Keratinocyte (primary cell): Measurements from ENCODE around the gene DEFB127. TPM values are rescaled to one million over a fixed set of nuclear protein-coding genes. Genes with fewer than 3 reads are reported as not detected.

ENCODE experiments used
- DNase-seq: peaks from one replicate; pipeline ENCODE4 v3.0.0-alpha.2; 2011; ENCODE audit warnings: low read depth, missing footprints, low spot score
- FAIRE-seq: peaks from 2 replicates; lab custom pipeline; 2011; peaks lifted over from hg19 to GRCh38; lab: Jason Lieb, UNC
- H2AFZ ChIP-seq: 2 replicates; pipeline ENCODE4 v1.6.0; 2012; ENCODE audit warnings: low read length, control low read depth, inconsistent platforms; ENCODE audit not compliant: control insufficient read depth
- H3K27ac ChIP-seq: 2 replicates; pipeline ENCODE4 v1.5.1; 2011; ENCODE audit warnings: low read length; ENCODE audit not compliant: control insufficient read depth, insufficient read depth
- H3K27me3 ChIP-seq: 3 replicates; pipeline ENCODE4 v1.6.0; 2011; ENCODE audit warnings: low read length; ENCODE audit not compliant: control insufficient read depth, insufficient read depth; ENCODE audit errors: extremely low read depth
- H3K36me3 ChIP-seq, 2 experiments: 2 replicates in 1 of 2; 3 replicates in 1 of 2; pipeline ENCODE4 v1.5.1; 2011; ENCODE audit warnings: low read length in 2 of 2, mild to moderate bottlenecking in 1 of 2; ENCODE audit not compliant: control insufficient read depth in 2 of 2, insufficient read depth in 2 of 2; ENCODE audit errors: extremely low read depth in 1 of 2
- H3K4me1 ChIP-seq: 3 replicates; pipeline ENCODE4 v1.5.1; 2011; ENCODE audit warnings: low read length; ENCODE audit not compliant: control insufficient read depth, insufficient read depth; ENCODE audit errors: extremely low read depth
- H3K4me2 ChIP-seq: 3 replicates; pipeline ENCODE4 v1.6.0; 2011; ENCODE audit warnings: low read depth, low read length; ENCODE audit not compliant: control insufficient read depth, insufficient read depth; ENCODE audit errors: extremely low read depth
- H3K4me3 ChIP-seq, 3 experiments: fragments of 200-600 bp in 1 of 3; sonication (generic) in 1 of 3; 2 replicates in 2 of 3; 3 replicates in 1 of 3; pipeline ENCODE4 v1.5.1; 2011 to 2016; ENCODE audit warnings: low read length in 3 of 3, mild to moderate bottlenecking in 3 of 3, control low read depth in 2 of 3, inconsistent platforms in 1 of 3, low read depth in 1 of 3, mixed read lengths in 1 of 3, mixed run types in 1 of 3, moderate library complexity in 1 of 3; ENCODE audit not compliant: control insufficient read depth in 2 of 3, insufficient read depth in 2 of 3; ENCODE audit errors: extremely low read depth in 1 of 3
- H3K79me2 ChIP-seq: 2 replicates; pipeline ENCODE4 v1.6.0; 2012; ENCODE audit warnings: low read length; ENCODE audit not compliant: control insufficient read depth, insufficient read depth
- H3K9ac ChIP-seq: 3 replicates; pipeline ENCODE4 v1.6.0; 2011; ENCODE audit warnings: low read length; ENCODE audit not compliant: control insufficient read depth, insufficient read depth; ENCODE audit errors: extremely low read depth
- H3K9me1 ChIP-seq: 3 replicates; pipeline ENCODE4 v1.6.0; 2011; ENCODE audit warnings: low read length; ENCODE audit not compliant: control insufficient read depth, insufficient read depth; ENCODE audit errors: extremely low read depth
- H3K9me3 ChIP-seq: 2 replicates; pipeline ENCODE4 v1.5.1; 2012; ENCODE audit warnings: low read depth, low read length; ENCODE audit not compliant: control insufficient read depth
- H4K20me1 ChIP-seq: 3 replicates; pipeline ENCODE4 v1.6.0; 2011; ENCODE audit warnings: low read length; ENCODE audit not compliant: control insufficient read depth, insufficient read depth; ENCODE audit errors: extremely low read depth
- EZH2 ChIP-seq: IDR thresholded peaks from one replicate; pipeline ENCODE4 v1.6.1; 2012; ENCODE audit warnings: inconsistent platforms, mild to moderate bottlenecking, low read length, moderate library complexity
- dilution Hi-C: fragments of 300-500 bp; cut with MboI; formaldehyde crosslinking; loops from one replicate; pipeline ENCODE4 v1.7.0; 2020; ENCODE audit warnings: low sequenced_read_pairs; ENCODE audit not compliant: extremely low pct_ligation_motif_present
- polyA plus RNA-seq, 5 experiments: library from polyadenylated mRNA; depleted of rRNA in 3 of 5; stranded (reverse) in 3 of 5; stranded (forward) in 1 of 5; unstranded in 1 of 5; fragments of >200 nt; gene quantifications; 1 replicate in 1 of 5; 2 replicates in 3 of 5; 3 replicates in 1 of 5; pipeline versions ENCODE4 v1.2.1 to v1.2.3, GENCODE V29; 2011 to 2012; ENCODE audit warnings: missing spikeins in 2 of 5, low read depth in 1 of 5, low replicate concordance in 1 of 5
- TF ChIP-seq, protein P1 (sequence below), 3 experiments: IDR thresholded peaks in 1 of 3; conservative IDR thresholded peaks in 1 of 3; optimal IDR thresholded peaks in 1 of 3; 2 replicates in 2 of 3; 3 replicates in 1 of 3; pipeline versions ENCODE3 to v1.5.1; 2011; ENCODE audit warnings: low read length in 3 of 3, mild to moderate bottlenecking in 3 of 3, moderate library complexity in 2 of 3, control low read depth in 1 of 3, inconsistent platforms in 1 of 3; ENCODE audit not compliant: insufficient read depth in 2 of 3; ENCODE audit errors: extremely low read depth in 1 of 3

DEFB127 gene
- polyA plus RNA-seq, 1 donor (not counting 4 experiments of a cell fraction or from before 2014, with no cell fraction given) = not detected

- Histone ChIP-seq H3K4me3 (no peak overlapping the region), H2AFZ (no peak overlapping the region), H4K20me1 (no peaks in the 10 kb centered on the region), H3K4me1 (no peaks in the 10 kb centered on the region), H3K9me1 (no peaks in the 10 kb centered on the region), H3K9me3 (no peaks in the 10 kb centered on the region), H3K79me2 (no peaks in the 10 kb centered on the region), H3K4me2 (no peak overlapping the region), H3K27ac (no peak overlapping the region), H3K36me3 (no peaks in the 10 kb centered on the region), H3K27me3 (peaks cover 6% of the 10 kb centered on the region), H3K9ac (no peak overlapping the region)
- FAIRE-seq (no peak), DNase-seq (no peak)
- dilution Hi-C loops = no loop called here
- TF ChIP-seq, protein P1, sequence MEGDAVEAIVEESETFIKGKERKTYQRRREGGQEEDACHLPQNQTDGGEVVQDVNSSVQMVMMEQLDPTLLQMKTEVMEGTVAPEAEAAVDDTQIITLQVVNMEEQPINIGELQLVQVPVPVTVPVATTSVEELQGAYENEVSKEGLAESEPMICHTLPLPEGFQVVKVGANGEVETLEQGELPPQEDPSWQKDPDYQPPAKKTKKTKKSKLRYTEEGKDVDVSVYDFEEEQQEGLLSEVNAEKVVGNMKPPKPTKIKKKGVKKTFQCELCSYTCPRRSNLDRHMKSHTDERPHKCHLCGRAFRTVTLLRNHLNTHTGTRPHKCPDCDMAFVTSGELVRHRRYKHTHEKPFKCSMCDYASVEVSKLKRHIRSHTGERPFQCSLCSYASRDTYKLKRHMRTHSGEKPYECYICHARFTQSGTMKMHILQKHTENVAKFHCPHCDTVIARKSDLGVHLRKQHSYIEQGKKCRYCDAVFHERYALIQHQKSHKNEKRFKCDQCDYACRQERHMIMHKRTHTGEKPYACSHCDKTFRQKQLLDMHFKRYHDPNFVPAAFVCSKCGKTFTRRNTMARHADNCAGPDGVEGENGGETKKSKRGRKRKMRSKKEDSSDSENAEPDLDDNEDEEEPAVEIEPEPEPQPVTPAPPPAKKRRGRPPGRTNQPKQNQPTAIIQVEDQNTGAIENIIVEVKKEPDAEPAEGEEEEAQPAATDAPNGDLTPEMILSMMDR (optimal IDR thresholded peaks at IDR 0.05 in 1 of 3, IDR thresholded peaks at IDR 0.05 in 1 of 3, conservative IDR thresholded peaks at IDR 0.05 in 1 of 3; ENCODE audit: extremely low read depth in 1 of 3, insufficient read depth in 2 of 3, low read length in 3 of 3) = no peak
- TF ChIP-seq EZH2 = no peak
Measured at GRCh38 chr20:145877-146276, 11.4 kb upstream of the DEFB127 start.

DNA sequence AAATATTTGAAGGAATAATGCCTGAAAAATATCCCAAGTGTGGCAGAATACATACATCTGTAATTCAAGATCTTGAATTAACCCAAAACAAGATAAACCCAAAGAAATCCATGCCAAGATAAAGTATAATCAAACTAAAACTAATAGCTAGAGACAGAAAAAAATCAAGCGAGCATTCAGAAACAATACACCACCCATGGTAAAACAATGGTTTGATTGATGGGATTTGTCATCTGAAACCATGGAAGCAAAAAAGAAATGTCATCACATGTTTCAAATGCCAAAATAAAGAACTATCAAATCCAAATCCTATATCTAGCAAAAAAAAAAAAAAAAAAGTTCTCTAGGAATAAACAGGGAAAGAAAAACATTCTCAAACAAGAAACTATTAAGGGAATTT lies 5.1 kb upstream of the DEFB127 start:
- no peak for DNase-seq
- Histone ChIP-seq H3K9me3 (no peaks in the 10 kb centered on the region), H3K79me2 (no peaks in the 10 kb centered on the region), H2AFZ (no peak overlapping the region), H3K4me2 (no peak overlapping the region), H4K20me1 (no peaks in the 10 kb centered on the region), H3K9ac (no peak overlapping the region), H3K4me1 (no peaks in the 10 kb centered on the region), H3K4me3 (no peak overlapping the region), H3K27me3 (no peaks in the 10 kb centered on the region), H3K9me1 (no peaks in the 10 kb centered on the region), H3K27ac (no peak overlapping the region), H3K36me3 (no peaks in the 10 kb centered on the region)
- TF ChIP-seq EZH2 = no peak
- TF ChIP-seq, protein P1 (optimal IDR thresholded peaks at IDR 0.05 in 1 of 3, IDR thresholded peaks at IDR 0.05 in 1 of 3, conservative IDR thresholded peaks at IDR 0.05 in 1 of 3; ENCODE audit: extremely low read depth in 1 of 3, insufficient read depth in 2 of 3, low read length in 3 of 3) = no peak
- FAIRE-seq = no peak
- dilution Hi-C loops = no loop called here
